Umbilical cord (tissue), 2 donors: ENCODE measurements around the gene SULF2. TPM values are rescaled to one million over a fixed set of nuclear protein-coding genes. Genes with fewer than 3 reads are reported as not detected.
A peak's percentile ranks its signal among the peaks of the same experiment; 100 is the strongest.

Experiments
- DNase-seq: peaks from one replicate; pipeline ENCODE4 v3.0.0-alpha.2; 2015; ENCODE audit warnings: low spot score
- total RNA-seq: library from RNA; depleted of rRNA; stranded (reverse); fragments of >200 nt; gene quantifications from one replicate; pipeline ENCODE4 v1.2.3, GENCODE V29; 2014; ENCODE audit warnings: low replicate concordance; ENCODE audit not compliant: insufficient read depth

SULF2 gene
- total RNA-seq, 1 donor from 2014 or later: 69.3 TPM

DNA sequence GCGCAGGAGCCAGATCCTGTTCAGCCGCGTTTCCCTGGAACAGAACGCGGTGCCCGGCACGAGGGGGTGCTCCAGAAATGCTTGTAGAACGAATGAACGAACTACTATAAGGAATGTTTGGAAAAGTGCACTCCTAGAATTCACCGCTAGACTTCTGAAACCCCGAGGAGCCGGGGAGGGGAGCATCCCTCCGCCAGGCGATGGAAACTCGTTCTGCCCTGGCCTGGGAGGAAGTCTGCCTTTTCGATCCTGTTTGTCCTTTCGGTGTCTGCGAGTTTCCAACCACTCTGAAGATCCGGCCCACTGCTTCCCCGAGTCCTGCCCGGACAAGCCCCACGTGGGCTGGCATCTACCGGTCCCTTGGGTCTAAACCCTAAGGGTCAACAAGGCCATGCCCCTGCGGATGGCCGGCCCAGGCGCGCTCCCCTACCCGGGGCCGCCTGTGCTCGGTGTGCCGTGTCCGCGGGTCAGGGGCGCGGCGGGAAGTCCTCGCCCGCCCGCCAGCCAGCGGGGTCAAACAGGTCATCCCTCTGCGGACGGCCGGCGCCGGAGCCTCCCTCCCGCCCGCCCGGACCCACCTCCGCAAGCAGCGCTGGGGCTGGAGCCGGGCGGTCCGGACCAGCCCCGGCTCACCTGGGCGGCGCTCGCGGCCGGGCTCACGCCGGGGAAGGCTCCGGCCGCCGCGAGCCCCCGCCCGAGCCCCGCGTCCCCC is 526 bp downstream of the SULF2 start:
- peak; percentile 60 for DNase-seq

DNA sequence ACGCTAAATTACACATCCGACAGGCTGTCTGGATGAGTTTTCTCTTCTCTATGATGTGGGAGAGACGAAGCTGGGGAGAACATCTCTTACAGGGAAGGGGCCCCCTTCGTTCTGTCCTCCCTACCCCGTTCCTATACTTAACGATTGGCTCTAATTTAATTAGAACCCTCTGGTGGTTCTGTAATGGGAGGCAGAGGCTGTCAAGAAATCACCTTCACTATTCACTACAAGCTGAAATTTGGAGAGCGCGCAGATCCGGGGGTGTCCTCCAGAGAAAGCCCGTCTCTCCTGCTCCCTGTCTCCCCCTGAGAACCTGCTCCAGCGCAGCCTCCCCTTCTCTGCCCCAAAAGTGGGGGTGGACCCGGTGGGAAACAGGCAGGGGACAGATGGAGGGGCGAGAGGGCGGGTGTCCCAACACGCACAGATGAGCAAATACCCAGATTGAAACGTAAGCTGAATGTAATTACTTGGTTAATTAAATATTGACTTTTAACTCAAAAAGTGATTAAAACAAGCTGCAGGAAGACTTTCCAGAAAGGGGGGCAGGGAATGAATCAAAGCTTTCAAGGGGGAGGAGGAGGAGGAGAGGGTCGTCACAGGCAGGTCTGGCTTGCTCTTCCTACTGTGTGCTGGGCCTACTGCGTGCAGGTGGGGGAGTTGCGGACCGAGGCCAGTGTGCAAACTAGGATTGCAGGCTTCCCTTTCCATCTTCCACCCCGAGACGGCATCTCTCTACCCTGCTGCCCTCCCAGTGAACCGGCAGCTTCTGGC is 1.3 kb downstream of the SULF2 start:
- DNase-seq: no peak

GRCh38 chr20:47782920-47783552 is 2.2 kb downstream of the SULF2 start:
- no peak for DNase-seq

DNA sequence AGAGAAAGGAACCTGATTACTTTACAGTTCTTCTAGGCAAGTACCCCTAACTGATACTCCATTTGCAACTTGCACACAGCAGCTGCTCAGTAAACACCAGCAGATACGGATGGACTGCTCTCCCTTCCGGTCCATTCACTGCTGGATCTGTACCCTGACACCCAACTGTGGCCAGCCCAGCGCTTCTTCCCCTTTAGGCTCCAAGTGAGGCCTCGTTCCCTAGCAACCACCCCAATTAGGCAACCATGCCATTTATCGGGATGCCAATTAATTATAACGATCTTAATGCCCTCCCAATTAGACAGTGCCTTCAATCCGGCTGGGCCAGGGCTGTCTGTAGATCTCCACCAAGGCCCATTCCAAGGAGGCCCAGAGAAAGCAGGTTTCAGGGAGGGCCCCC is 3.2 kb downstream of the SULF2 start:
- no peak for DNase-seq

DNA sequence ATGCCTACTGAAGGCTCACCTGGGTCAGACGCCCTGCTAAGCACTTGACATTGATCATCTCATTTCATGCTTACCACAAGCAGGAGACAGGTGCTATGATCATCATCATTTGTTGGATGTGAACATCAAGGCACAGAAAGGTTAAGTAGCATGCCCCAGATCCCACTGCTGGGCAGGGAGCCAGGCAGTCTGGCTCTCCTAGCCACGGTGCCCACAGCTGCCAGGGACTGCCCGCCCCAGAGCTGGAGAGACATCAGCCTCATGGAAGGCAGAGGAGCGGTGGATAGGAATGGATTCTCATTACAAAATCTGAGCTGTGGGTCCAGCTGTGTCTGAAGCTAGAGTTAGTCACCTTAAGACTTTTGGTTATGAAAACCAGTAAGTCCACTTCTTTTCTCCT is 3.6 kb downstream of the SULF2 start:
- DNase-seq: no peak

- DNase-seq: peak; percentile 69
These were observed 4.4 kb downstream of the SULF2 start for GRCh38 chr20:47780720-47781389.

DNA sequence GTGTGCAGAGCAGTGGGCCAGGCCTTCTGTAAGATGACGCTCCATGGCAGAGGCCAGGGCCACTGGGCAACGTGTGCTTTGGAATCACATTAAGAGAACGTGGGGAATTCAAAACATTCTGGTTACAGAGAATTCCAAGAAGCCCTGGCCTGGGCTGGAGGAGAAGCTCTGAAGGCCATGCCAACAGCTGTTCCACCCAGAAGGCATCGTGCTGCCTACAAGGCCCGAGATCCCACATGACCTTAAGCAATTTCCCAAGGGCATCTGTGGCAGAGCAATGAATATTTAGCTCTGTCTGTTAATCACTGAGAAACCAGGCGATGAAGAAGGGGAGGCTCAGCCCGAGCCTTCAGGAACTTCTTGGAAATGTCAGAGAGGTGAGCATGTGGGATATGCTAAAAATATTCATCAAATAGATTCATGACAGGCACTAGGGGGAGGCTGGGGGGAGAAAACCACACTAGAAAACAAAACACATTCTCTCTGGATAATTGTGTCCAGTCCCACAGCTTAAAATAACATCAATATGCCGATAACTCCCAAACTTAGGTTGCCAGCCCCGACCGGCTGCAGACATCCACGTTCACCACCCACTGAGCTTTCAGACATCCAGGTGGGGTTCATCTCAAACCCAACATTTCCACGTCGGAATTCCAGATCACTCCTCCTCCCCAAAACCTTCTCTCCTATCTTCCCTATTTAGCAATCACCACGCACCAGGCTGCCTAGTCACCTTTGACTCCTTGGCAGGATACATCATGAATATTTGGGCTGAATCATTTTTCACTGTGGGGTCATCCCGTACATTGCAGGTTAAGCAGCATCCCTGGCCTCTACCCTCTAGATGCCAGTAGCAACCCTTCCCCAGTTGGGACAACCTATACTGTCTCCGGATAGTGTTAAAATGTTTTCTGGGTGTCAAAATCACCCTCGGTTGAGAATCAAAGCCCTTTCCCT is 6.6 kb downstream of the SULF2 start:
- DNase-seq: no peak

DNA sequence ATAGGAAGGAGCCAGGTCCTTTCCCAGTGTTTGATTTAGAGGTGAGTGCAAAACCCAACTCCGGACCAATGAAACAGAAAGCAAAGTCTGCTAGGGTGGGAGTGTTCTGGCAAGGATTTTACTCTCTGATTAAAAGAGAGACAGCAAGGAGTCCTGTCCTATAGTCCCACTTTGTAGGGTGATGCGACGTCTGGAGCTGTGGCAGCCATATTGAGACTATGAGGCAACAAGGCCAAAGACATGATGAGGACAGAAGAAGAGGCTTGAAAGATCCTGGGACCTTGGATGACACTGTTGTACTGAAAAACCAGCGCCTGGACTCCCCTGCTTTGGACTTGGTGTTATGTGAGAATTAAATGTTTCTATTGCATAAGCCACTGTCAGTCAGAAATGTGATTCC is 8.1 kb downstream of the SULF2 start:
- DNase-seq: no peak

GRCh38 chr20:47776639-47777038 is 8.6 kb downstream of the SULF2 start:
- DNase-seq: no peak

- no peak for DNase-seq
These were observed 9.4 kb downstream of the SULF2 start for GRCh38 chr20:47775841-47776240.

GRCh38 chr20:47775039-47775438 is 10.2 kb downstream of the SULF2 start:
- no peak for DNase-seq

GRCh38 chr20:47774131-47774777 is 11.0 kb downstream of the SULF2 start:
- DNase-seq: no peak

DNA sequence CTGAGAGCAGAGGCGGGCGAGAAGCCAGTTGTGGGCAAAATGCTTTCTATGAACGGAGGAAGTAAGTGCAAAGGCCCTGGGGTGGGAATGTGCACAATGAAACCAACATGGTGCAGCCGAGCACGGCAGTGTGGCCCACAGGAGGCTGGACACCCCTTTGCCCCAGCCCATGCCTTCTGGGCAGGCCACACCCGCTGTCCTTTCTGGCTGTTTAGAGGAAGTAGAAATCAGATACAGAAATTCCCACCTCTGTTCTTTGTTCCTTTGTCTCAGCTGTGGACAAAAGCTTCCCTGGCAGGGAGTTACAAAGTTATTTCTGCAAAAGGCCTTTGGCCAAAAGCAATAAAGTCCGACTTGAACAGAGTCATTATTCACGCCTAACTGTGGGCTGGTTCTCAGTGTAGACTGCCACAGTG is 11.9 kb downstream of the SULF2 start:
- DNase-seq: no peak

- no peak for DNase-seq
These were observed 14.3 kb downstream of the SULF2 start for GRCh38 chr20:47770935-47771334.

- DNase-seq: no peak
These were observed 17.1 kb downstream of the SULF2 start for GRCh38 chr20:47768016-47768824.

- DNase-seq: no peak
These were observed 19.3 kb downstream of the SULF2 start for GRCh38 chr20:47765691-47766594.

DNA sequence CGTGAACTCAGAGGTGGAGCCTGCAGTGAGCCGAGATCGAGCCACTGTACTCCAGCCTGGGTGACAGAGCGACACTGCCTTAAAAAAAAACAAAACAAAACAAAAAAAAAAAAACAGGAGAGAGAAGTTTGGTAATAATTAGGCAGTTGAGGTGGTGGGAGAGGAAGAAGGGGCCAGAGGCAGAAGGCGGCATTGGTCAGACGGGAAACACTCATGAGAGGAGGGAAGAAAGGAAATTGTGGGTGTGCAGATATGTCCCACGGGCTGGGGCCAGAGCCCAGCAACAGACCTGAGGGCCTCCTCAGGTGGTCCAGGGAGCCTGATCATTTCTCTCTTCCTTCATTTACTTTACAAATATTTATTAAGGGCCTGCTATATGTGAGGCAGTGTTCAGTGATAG is 20.0 kb downstream of the SULF2 start:
- no peak for DNase-seq

DNA sequence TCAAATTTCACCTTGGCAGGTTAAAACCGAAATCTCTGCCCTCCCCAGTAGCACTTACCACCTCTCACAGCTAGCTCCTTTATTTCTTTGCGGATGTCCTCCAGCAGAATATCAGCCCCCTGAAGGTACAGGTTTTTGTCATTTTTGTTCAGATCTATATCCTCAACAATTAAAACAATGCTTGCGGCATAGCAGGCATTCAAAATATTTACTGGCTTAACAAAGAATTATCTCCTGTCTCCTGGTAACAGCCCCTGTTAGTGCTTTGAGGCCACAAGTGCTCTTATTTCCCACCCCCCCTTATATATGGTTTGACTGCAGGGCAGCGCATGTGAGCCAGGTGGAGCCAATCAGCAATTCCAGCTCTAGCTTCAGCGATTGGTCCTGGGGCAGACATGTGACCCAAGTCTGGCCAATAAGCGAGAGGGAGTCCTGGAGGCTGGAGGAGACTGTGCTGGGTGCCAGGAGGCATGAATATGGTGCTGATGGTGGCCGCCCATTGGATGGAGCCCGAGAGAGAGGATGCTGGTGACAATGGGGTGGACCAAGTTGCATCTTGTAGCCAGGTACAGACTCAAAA is 21.0 kb downstream of the SULF2 start:
- no peak for DNase-seq
